ENCODE results near the gene CCDC167. TPM values are rescaled to one million over a fixed set of nuclear protein-coding genes. Genes with fewer than 3 reads are reported as not detected.

Gene CCDC167
- total RNA-seq, 1 experiment from 2014 or later, result 31.5 TPM

DNA sequence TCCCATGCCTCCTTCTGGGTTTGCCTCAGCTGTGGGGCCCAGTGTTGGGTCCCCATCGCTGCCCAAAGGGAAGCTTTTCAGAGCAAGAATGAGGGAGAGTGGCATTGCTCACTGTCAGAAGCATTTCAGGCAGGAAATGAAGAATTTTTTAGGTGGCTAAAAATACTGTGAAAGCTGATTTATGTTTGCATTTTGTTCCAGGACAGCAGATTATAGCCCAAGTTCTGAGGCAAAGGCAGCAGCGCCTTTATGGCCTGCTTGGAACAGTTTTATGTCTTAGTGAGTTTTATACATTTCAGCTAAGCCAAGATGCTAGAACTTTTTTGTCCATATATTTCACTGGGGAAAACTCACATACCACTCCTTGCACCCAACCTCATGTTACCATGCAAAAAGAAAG is 4.3 kb upstream of the CCDC167 start:
- TF ChIP-seq, protein P1, sequence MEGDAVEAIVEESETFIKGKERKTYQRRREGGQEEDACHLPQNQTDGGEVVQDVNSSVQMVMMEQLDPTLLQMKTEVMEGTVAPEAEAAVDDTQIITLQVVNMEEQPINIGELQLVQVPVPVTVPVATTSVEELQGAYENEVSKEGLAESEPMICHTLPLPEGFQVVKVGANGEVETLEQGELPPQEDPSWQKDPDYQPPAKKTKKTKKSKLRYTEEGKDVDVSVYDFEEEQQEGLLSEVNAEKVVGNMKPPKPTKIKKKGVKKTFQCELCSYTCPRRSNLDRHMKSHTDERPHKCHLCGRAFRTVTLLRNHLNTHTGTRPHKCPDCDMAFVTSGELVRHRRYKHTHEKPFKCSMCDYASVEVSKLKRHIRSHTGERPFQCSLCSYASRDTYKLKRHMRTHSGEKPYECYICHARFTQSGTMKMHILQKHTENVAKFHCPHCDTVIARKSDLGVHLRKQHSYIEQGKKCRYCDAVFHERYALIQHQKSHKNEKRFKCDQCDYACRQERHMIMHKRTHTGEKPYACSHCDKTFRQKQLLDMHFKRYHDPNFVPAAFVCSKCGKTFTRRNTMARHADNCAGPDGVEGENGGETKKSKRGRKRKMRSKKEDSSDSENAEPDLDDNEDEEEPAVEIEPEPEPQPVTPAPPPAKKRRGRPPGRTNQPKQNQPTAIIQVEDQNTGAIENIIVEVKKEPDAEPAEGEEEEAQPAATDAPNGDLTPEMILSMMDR (conservative IDR thresholded peaks at IDR 0.05; ENCODE audit: low read depth, low read length), result no peak
- no peak for TF ChIP-seq EZH2 (IDR thresholded peaks at IDR 0.05; ENCODE audit: borderline replicate concordance, low read depth, low read length, poor library complexity, severe bottlenecking)
- DNase-seq (ENCODE audit: low spot score), result no peak
- H3K4me3 ChIP-seq (ENCODE audit: low read depth, low read length, poor library complexity, severe bottlenecking), result no peak overlapping the region
- no TSS peak for BruUV-seq (replicated peaks)
- H3K4me1 ChIP-seq (ENCODE audit: insufficient read depth, low read length, poor library complexity, severe bottlenecking), result no peaks in the 10 kb centered on the region
- H3K9me3 ChIP-seq (ENCODE audit: low read depth, low read length, poor library complexity, severe bottlenecking), result no peaks in the 10 kb centered on the region
- no peaks in the 10 kb centered on the region for H3K36me3 ChIP-seq (ENCODE audit: insufficient read depth, low read length, poor library complexity, severe bottlenecking)
- H3K27me3 ChIP-seq (replicated peaks; ENCODE audit: insufficient read depth, low read depth, low read length, poor library complexity), result no peaks in the 10 kb centered on the region
- no peak overlapping the region for H3K27ac ChIP-seq (ENCODE audit: low read depth, low read length, poor library complexity, severe bottlenecking)
- intact Hi-C loops (cut with micrococcal nuclease; ENCODE audit: unreplicated experiment), result no loop called here
- ChIA-PET CTCF (no interaction called here), POLR2A (ENCODE audit: low non-redundant PET) (no interaction called here)

DNA sequence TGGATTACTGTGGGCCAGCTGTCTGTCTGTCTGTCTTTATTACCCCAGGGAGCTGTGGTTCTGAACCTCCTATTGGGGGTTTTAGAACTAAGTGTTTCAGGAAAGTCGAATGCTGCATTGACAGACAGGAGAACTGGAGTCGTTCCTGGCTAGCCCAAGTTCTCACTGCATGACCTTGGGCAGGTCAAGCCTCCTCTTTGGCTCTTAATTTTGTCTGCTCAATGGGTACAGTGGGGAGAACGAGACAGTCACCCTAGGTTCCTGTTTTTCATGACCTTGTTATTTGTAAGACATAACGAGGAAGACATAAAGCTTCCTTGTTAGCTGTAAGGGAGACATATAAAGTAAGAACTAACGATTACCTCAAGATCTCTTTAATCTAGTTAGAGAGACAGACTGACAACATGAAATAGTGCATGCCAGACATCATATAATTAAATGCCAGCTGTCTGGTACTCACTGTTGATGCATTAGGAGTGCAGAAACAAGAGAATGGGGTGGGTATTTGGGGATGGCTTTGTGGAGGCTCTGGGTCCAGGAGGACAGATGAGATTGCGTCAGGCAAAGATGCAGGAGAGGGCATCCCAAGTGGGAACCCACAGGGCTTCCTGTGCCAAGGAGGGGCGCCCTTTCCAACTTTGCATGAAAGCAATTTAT is 3.7 kb upstream of the CCDC167 start:
- no peak for DNase-seq (ENCODE audit: low spot score)
- intact Hi-C loops (cut with micrococcal nuclease; ENCODE audit: unreplicated experiment), result no loop called here
- BruUV-seq (replicated peaks), result no TSS peak

DNA sequence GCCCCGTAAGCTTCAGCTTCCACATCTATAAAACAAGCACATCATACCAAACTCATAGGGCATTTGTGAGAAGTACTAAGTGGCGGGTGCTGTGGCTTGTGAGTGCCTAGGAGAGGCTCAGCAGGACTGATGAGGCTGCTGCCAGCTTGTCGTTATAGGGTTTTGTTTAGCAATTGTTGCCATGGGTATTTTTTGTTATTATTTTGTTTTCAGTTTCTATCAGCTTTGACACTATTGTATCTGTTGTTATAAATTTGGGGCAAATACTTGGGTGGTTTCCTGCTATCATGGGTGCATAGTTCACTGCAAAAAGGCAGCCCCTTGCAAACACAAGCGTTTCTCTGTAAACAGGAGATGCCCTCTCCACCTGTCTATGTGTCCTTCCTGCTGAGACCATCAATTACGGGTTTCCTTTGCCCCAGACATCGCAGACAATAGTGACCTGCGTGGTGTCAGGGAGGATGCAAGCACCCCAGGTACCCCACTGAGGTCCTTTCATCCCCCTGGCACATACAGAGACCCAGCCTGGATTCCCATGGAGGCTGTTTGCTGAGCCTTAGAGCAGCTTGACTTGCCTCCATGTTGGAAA is 3.1 kb upstream of the CCDC167 start:
- no peaks in the 10 kb centered on the region for H3K27me3 ChIP-seq (replicated peaks; ENCODE audit: insufficient read depth, low read depth, low read length, poor library complexity)
- TF ChIP-seq, protein P1 (conservative IDR thresholded peaks at IDR 0.05; ENCODE audit: low read depth, low read length), result no peak
- TF ChIP-seq EZH2 (IDR thresholded peaks at IDR 0.05; ENCODE audit: borderline replicate concordance, low read depth, low read length, poor library complexity, severe bottlenecking), result no peak
- no peaks in the 10 kb centered on the region for H3K4me1 ChIP-seq (ENCODE audit: insufficient read depth, low read length, poor library complexity, severe bottlenecking)
- no peak overlapping the region for H3K27ac ChIP-seq (ENCODE audit: low read depth, low read length, poor library complexity, severe bottlenecking)
- no peaks in the 10 kb centered on the region for H3K9me3 ChIP-seq (ENCODE audit: low read depth, low read length, poor library complexity, severe bottlenecking)
- no peaks in the 10 kb centered on the region for H3K36me3 ChIP-seq (ENCODE audit: insufficient read depth, low read length, poor library complexity, severe bottlenecking)
- no peak for DNase-seq (ENCODE audit: low spot score)
- ChIA-PET CTCF (no interaction called here), POLR2A (ENCODE audit: low non-redundant PET) (no interaction called here)
- intact Hi-C loops (cut with micrococcal nuclease; ENCODE audit: unreplicated experiment), result no loop called here
- no TSS peak for BruUV-seq (replicated peaks)
- no peak overlapping the region for H3K4me3 ChIP-seq (ENCODE audit: low read depth, low read length, poor library complexity, severe bottlenecking)

More for the DNA sequence above, 3.7 kb upstream of the CCDC167 start:
- POLR2A ChIA-PET (ENCODE audit: low non-redundant PET), result no interaction called here
- TF ChIP-seq, protein P1 (conservative IDR thresholded peaks at IDR 0.05; ENCODE audit: low read depth, low read length), result no peak
- no peak for TF ChIP-seq EZH2 (IDR thresholded peaks at IDR 0.05; ENCODE audit: borderline replicate concordance, low read depth, low read length, poor library complexity, severe bottlenecking)
- Histone ChIP-seq H3K4me3 (ENCODE audit: low read depth, low read length, poor library complexity, severe bottlenecking) (no peak overlapping the region), H3K27me3 (replicated peaks; ENCODE audit: insufficient read depth, low read depth, low read length, poor library complexity) (no peaks in the 10 kb centered on the region), H3K4me1 (ENCODE audit: insufficient read depth, low read length, poor library complexity, severe bottlenecking) (no peaks in the 10 kb centered on the region), H3K36me3 (ENCODE audit: insufficient read depth, low read length, poor library complexity, severe bottlenecking) (no peaks in the 10 kb centered on the region), H3K27ac (ENCODE audit: low read depth, low read length, poor library complexity, severe bottlenecking) (no peak overlapping the region), H3K9me3 (ENCODE audit: low read depth, low read length, poor library complexity, severe bottlenecking) (no peaks in the 10 kb centered on the region)
- CTCF ChIA-PET, result no interaction called here

Measured in A673 (cell line).